GM19239 (cell line): ENCODE results near the gene DAPK1.

Experiments
- DNase-seq: peaks from one replicate; pipeline ENCODE4 v3.0.0; 2011; ENCODE audit warnings: low spot score; ENCODE audit not compliant: insufficient read length
- FAIRE-seq: peaks from 2 replicates; lab custom pipeline; 2011; peaks lifted over from hg19 to GRCh38; lab: Jason Lieb, UNC

Gene DAPK1

DNA sequence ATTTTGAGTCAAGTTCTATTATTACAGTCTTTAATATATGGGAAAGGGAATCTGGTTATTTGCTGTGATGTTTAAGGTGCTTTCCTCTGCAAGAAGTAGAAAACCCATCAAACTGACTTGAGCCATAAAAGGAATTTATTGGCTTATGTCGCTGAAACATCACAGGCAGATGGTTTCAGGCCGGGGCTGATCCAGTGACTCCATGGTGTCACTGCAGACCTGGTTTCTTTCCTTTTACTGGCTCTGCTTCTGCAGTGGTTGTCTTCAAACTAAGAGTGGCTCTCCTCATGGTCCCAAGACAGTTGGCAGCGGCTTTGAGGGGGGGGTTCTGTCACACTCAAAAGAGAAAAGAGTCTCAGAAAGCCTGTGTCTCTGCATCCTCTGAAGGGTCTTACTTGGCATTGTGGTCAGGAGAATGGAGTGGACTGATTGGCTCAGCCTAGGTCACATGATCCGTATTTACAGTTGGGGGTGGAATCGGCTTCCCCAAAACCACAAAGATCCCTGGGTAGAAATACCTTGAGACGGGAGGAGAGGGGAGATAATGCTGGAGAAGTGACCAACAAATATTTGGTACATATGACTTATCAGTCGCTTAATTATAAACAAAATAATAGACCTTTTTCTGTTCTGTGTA lies 106.3 kb downstream of the DAPK1 start:
- DNase-seq = no peak
- no peak for FAIRE-seq

DNA sequence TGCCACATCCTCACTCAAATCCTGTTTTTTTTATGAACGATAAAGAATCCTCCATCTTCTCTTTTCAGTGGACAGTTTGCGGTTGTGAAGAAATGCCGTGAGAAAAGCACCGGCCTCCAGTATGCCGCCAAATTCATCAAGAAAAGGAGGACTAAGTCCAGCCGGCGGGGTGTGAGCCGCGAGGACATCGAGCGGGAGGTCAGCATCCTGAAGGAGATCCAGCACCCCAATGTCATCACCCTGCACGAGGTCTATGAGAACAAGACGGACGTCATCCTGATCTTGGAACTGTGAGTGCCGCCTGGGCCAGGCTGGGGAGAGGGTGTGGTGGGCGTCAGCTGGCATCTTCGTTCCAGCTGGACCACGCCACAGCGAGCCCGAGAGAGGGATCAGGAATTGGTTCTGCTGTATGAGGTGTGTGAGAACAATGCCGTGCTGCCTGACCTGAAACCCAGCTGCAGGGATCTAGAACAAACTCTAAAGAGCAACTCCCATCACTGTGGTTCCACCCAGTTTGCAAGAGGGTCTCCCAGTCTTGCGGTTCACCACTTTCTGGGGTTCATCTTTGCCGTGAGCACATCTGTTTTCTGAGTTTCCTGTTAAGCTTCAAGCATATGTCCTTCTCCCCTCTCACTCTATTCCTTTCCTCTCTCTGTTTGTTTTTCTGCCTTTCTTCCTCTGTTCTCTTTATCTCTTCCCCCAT lies 107.4 kb downstream of the DAPK1 start:
- FAIRE-seq = no peak

DNA sequence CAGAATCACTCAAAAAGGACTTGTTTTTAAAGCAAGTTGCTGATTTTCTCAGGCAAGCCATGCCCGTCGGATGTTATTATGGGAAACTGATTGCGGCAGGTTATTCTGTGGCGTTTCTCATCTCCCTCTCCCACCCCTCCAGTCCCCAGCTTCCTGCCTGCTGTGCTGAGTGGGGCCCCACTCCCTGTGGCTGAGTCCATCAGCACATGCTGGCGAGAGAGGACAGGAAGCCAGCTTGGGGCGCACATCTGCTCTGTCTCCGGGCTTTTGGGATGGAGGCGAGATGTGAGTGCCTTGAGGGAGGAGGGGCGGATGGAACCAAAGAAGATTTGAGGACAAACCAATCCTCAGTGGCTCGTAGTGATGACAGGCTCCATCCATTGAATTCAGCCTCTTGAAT lies 108.0 kb downstream of the DAPK1 start:
- FAIRE-seq (no peak), DNase-seq (no peak)

More for the DNA sequence above, 107.4 kb downstream of the DAPK1 start:
- DNase-seq = no peak

DNA sequence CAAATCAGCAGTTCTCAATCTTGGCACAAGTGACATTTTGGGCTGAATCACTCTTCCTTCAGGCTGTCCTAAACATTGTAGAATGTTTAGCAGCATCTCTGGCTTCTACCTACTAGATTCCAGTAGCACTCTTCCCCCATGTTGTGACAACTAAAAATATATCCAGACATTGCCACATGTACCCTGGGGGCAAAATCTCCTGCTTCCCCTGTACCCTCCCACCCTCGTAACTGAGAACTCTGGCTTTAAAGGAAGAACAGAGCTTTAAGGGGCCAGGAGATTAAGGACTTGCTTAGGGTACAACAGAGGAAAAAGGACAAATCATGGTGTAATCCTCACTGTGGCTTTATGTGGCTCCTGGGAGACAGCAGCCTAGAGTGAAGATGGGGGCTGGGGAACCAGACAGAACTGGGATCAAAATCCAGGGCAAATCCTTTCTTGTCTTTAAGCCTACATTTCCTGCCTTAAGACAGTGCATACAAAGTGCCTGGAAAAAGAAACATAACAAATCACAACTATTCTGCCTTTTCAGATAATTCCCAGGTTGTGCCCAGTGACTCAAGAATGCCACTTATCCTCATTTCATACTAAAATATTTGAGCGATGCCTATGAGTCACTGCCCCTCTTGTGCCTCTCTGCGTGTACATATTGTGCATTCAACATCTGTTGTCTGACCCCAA lies 109.3 kb downstream of the DAPK1 start:
- FAIRE-seq (no peak), DNase-seq (no peak)

DNA sequence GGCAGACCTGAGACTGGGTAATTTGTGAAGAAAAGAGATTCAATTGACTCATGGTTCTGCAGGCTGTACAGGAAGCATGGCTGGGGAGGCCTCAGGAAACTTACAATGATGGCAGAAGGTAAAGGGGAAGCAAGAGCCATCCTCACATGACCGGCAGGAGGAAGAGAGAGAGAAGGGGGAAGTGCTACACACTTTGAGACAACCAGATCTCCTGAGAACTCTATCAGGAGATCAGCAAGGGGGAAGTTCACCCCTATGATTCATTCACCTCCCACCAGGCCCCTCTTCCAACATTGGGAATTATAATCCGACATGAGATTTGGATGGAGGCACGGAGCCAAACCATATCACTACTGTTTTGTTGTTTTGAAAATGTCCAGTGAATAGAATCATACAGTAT lies 110.2 kb downstream of the DAPK1 start:
- FAIRE-seq = no peak
- DNase-seq = no peak

DNA sequence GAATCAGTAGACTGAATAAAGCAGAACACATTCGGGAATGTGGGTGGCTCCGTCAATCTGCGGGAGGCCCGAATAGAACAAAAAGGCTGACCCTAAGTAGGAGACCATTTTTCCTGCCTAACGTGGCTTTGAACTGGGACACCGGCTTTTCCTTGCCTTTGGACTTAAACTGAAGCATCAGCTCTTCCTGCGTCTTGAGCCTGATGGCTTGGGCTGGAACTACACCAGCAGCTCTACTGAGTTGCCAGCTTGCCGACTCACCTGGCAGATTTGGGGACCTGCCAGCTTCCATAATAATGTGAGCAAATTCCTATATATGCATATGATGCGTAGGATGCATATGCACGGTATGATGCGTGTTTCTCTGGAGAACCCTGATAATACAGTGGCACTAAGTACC lies 111.3 kb downstream of the DAPK1 start:
- no peak for DNase-seq
- no peak for FAIRE-seq

DNA sequence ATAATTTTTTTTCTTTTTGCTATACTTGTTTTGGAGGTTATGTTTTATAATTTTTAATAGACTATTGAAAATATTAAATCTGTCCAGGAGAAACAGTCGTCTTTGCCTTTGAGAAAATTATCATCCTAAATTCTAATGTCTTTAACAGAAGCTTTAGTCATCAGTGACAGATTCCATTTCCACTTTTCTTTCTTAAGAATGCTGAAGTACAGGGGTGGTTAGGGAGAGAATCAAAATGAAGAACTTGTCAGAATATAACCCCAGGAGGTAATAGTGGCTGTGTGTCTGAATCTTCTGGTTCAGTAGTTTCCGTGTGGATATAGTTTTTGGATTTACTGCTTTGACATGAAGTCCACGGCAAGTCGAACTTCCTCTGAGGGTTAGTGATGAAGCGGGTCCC lies 111.8 kb downstream of the DAPK1 start:
- DNase-seq = no peak
- no peak for FAIRE-seq

DNA sequence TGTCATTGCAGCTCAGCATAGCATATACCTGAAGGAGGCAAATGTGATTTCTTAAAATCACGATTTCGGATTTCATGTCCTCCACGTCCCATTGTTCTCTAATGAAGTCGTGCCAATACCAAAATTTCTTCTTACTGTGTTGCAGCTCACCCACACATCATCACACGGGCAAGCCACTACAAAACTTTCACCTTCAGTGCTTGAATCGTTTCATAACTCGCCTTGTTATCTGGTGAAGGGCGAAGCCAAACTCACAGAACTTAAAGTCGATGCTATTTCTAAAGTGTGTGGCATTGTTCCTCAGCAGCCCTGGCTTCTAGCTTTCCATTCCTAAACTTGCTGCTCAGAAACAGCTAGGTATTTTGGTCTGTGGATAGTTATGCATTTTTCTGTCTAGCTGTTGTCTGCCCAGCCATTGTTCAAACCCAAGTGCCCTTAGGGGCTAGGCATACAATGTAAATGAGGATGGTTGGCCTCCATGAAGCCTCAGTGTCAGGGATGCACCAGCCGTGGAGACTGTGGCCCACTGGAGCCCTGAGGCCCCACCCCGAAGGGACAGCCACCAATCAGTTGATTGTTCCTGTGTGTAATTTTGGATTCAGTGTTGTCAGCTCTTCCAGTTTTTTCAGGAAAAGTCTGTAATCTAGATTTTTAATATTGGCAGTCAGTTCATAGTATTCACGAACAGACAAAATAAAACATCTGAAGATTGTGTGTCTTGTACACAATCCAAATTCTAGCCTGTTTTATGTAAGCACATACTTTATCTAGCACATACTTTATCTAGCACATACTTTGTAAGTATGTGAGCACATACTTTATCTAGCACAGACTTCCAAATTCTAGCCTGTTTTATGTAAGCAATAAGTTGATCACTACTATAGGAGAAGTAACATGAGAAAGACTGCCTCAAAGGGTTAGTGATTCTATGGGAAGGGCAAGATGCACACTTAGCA lies 112.8 kb downstream of the DAPK1 start:
- DNase-seq = no peak
- no peak for FAIRE-seq

DNA sequence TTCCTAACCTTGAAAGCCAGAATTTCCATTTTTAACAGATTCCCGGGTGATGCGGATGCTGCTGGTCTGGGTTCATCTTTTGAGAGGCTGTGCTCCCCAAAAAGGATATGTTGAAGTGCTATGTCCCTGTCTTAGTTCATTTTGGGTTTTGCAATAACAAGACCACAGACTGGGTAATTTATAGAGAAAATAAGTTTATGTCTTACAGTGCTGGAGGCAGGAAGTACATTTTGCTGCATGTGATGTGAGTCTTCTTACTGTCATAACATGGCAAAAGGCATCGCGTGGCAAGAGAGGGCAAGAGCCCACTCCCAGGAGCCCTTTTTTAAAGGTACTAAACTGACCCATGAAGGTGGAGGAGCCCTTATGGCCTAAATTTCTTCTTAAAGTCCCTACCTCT lies 114.1 kb downstream of the DAPK1 start:
- FAIRE-seq (no peak), DNase-seq (no peak)

DNA sequence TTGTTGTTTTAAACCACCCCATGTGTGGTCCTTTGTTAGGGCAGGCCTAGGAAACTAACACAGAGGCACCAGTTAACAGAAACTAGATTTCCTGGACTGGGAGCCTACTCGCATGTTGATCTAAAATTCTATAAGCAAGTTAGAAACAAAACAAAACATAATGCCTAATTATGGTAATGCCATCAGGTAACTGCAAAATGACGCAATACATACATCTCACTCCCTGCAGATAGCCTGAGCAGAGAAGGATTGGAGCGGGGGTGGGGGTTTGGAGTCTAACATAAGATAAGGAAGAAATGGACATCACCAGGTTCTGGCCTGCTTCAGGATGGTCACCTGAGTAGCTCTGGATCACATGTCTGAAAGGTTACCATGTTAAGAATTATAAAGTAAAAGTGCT lies 114.9 kb downstream of the DAPK1 start:
- FAIRE-seq = no peak
- no peak for DNase-seq

DNA sequence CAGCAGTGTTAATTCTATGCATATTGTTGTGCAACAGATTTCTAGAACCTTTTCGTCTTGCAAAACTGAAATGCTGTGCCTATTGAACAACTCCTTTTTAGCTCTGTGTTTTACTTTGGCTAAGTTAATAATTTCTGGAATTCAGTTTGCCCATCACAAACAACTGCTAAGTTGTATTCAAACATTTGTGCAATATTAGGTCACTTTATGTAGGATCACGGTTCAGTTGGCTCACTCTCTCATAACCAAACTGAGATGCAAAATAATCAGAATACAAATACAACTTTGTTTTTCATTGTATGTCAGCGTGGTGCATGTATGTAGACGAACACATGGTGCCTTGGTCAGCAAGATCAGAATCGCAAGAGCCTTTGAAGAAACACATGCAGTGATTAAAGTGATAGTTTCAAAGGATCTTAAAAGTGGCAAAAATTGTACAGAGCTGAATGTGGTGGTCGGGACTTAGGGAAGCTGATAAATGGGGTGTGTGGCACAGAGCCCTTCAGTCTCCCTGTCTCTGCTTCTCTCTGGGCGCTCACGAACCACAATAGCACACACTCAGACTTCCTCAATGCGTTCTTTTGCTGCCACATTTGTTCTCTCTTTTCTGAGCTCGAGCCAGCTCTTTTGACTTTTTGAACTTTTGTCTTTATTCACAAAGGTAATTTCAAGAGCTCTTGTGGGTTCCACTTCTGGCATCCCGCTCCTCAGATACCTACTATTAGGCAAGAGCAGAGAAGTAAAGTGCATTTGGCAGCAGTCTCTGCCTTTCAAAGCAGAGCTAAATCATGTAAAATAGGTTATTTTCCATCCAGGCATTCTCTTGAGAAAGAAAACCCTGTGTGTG lies 115.8 kb downstream of the DAPK1 start:
- FAIRE-seq = peak; percentile 64
- DNase-seq = no peak

DNA sequence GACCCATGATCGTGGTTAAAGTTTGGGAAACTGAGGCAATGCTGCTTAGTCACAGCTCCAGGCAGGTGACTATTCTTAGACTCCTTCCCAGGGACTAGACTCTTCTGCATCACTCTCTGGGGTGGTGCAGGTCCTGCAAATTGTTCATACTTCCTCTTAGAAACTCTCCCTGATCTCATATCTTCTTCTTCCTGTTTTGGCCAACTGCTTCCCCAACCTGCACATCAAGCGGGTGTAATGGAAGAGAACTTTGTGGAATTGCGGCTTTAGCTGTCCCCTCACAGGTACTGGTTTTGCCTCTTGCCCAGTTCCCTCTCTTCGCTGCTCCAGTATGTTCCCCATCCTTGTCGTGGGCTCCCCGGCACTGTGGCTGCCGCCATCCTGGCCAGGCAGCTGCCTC lies 116.7 kb downstream of the DAPK1 start:
- FAIRE-seq (no peak), DNase-seq (no peak)

DNA sequence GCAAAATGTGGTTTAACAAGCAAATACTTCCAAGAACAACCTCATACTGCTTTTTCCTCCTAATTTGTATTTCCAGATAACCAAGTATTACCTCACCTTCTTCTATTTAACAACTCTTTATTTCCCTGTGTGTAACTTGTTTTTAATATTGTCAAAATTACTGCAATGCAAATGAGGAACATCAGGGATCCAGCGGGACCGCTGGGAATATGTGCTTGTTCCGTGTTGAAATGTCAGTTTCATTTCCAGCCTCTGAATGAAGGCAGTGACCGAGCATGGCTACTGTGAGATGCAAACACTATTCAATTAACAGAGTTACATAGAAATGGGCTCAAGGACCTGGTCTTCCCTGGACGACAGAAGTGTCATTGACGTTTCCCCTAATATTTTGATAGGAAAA lies 117.5 kb downstream of the DAPK1 start:
- FAIRE-seq = no peak
- DNase-seq = no peak

DNA sequence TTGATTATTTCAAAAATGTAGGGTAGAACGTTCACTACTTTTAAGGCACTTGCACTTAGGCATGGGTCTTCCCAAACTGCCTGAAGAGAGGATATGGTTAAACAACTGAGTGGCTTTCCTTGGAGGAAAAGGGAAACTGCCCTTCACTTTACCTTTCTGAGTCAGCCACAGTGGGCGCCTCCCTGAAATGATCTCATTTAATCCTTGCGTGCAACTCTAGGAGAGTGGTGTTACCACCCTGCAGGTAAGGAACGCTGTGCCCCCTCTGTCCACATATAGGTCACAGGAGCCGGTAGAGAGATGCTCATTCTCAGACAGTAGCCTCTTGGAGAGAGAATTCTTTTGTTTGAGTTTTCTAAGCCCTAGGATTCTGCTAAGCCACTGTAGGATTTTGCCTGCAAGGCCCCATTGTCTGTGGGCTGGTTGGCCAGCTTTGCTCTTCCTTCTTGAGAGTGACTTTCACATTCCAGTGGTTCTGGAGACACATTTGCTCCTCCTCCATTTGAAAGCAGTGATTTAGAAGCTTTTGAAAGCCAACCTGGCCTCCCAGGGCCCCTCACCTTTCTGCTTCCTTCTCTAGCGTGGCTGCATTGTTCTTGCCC lies 118.0 kb downstream of the DAPK1 start:
- FAIRE-seq (no peak), DNase-seq (no peak)

DNA sequence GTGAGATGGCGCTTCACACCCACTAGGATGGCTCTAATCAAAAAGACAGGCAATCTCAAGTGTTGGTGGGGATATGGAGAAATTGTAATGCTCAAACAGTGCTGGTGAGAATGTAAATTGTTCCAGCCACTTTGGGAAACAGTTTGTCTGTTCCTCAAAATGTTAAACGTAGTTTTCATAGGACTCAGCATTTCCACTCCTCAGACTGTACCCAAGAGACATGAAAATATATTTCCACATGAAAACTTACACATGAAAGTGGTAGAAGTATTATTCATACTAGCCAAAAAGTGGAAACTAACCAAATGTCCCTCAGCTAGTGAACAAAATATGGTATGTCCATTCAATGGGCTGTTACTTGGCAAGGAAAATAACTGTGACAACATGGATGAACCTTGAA lies 120.6 kb downstream of the DAPK1 start:
- FAIRE-seq (no peak), DNase-seq (no peak)

DNA sequence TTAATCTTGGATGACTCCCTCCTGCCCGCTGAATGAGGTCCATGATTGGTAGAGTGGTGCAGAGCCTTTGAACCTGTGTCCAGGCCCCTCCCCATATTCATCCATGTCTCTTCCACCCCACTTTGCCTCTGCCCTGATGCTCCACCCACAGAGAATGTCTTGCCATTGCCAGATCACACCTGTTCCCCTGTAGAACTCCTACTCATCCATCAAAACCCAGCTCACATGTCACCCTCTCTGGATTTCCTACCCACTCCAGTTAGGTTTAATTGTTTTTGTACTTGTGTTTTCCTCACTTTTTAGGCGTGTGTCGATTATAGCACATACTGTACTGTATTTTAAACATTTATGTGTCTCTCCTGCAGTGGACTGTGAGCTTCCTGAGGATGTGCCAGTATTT lies 121.3 kb downstream of the DAPK1 start:
- no peak for DNase-seq
- no peak for FAIRE-seq

DNA sequence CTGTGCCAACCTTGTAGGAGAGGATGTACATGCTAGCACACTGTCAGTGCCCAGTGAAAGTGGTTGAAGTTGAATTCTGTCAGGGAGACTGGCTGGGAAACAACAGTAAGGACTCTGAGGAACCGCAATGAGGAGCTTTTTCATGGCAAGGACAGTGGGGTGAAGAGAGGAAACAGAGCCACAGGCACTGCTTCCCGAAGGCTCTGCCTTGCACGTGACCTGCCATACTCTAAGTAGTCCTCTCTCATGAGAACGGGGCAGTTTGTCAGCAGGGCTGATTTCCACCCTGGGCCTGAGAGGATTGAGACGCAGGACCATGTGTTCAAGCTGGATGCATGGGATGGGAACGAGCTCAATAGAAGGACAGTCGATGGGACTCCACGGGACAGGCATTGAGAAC lies 121.7 kb downstream of the DAPK1 start:
- FAIRE-seq (no peak), DNase-seq (no peak)

DNA sequence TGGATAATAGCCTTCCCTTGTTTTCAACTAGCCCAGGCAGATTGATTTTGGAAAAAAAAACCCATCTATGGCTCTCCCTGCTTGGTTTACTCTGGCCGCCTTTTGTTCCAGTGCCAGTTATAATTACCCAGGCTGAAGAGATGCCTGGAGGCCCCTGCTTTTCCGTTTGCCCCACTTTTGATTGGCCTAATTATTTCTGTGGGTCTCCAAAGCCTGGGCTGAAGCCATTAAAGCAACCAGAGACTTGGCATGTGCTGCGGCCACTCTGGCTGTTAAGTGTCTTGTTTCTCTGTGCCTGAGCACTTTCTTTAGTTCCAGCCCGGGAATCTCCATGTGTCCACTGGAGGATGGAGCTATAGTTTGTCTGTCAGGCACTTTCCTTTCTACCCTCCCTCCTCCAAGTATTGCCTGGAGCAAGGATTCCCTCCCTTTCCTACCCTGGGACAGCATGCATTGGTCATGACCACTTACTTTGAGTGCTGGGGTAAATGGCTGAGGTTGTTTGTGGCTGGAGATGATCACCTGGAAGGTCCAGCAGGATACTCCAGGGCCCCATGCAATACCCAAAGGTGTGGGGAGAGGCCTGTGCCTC lies 123.2 kb downstream of the DAPK1 start:
- DNase-seq (no peak), FAIRE-seq (no peak)

DNA sequence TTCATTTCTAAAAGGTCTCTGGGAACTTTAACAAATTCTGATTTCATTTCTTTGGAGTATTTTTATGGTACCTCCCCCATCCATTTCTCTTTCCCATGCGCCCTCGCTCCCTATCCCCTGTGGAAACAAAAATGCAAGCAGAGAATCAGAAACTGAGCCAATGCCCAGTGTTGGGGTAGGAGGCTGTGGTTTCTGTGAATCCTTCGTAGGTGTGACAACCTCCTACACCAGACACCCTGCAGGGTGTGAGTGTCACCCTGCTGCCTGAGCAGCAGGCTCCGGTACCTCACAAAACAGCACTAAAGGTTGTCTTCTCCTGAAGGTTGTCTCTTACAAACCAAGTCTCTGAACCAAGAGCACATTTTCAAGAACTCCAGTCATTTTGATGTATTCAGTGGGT lies 124.4 kb downstream of the DAPK1 start:
- DNase-seq (no peak), FAIRE-seq (no peak)
